HG03520 (cell line): ENCODE data around the gene CACNA2D4.

ENCODE experiments used
- ATAC-seq: cut with Tn5 transposase; IDR thresholded peaks from one replicate; pipeline ENCODE4 v1.9.1; 2021; ENCODE audit warnings: mild to moderate bottlenecking, moderate library complexity; ENCODE audit not compliant: unreplicated experiment

Gene CACNA2D4

DNA sequence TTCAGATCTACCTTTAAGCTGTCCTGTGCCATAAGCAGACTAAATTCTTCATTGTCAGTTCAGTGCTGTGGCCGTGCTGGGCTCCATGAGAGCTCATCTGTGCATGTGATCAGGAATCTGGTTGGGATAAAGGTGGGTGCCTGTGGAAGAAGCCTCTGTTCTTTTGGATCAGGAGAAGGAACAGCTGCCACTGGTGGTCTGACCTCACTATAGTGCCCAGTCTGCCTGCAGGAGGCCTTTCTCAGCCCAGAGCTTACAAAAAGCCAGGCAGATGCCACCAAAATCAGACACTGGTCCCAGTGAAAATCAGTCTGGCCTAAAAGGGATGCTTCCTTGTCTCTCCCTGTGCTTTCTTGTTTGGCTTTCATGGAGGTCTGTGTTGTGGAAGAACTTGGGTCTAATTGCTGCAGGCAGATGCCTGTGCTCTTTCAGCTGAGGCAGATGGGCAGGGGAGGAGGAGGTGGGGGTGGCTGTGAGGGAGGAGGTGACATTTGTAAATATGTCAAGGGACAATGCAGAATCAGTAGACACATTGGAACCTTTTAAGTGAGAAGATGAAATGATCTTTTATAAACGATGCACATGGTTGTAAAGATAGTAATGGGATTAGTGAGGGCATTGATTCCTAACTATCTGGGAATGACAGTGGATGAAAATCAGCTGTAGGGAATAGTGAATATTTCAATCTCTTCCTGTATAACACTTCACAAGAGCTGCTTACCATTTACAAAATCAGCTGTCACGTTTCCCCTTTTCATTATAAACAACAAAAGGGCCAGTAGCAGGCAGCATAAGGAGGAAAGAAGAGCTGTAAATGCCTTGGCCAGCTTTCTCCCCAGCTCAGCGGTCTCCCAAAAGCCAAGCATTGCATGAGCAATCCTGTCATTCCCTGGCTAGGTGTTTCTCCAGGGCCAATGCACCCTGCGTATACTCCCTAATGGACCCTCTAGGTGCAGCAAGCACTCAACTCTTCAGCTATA, 44.6 kb downstream of the CACNA2D4 start:
- ATAC-seq, result no peak

DNA sequence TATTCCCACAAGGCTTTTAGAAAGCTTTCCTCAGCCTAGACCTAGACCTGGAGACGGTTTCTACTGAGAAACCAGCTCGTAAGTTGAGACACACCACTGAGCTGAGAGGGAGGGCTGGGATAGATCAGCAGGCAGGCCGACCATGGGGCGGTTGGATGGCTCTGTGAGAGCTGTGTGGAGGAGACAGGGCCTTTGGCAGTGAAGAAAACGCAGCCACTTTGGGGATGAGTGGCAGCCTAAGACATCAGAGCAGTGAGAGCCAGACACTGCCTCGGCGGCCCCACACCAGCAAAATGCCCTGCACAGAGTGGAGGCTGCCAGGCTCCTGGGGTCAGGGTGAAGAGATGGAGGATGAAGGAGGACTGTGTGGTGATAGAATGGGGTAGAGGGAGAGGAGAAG, 46.0 kb downstream of the CACNA2D4 start:
- no peak for ATAC-seq

GRCh38 chr12:1872001-1872400, 46.5 kb downstream of the CACNA2D4 start:
- ATAC-seq, result no peak

DNA sequence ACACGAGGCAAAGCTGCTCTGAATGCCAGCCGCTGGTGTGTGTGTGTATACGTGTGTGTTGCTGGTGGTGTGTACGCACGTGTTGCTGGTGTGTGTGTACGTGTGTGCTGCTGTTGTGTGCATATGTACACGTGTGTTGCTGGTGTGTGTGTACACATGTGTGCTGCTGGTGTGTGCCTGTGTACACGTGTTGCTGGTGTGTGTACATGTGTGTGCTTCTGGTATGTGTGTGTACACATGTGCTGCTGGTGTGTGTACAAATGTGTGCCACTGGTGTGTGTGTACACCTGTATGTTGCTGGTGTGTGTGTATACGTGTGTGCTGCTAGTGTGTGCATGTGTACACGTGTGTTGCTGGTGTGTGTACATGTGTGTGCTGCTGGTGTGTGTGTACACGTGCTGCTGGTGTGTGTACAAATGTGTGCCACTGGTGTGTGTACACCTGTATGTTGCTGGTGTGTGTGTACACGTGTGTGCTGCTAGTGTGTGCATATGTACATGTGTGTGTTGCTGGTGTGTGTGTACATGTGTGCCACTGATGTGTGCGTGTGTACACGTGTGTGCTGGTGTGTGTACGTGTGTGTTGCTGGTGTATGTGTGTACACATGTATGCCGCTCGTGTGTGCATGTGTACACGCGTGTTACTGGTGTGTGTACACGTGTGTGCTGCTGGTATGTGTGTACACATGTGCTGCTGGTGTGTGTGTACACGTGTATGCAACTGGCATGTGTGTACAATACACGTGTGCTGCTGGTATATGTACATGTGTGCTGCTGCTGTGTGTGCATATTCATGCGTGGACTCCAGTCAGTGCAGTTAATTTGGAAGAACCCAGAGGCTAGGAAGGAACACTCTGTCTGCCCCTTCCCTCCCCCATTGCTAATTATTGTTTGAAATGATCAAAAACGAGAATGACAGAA, 47.2 kb downstream of the CACNA2D4 start:
- ATAC-seq, result no peak

DNA sequence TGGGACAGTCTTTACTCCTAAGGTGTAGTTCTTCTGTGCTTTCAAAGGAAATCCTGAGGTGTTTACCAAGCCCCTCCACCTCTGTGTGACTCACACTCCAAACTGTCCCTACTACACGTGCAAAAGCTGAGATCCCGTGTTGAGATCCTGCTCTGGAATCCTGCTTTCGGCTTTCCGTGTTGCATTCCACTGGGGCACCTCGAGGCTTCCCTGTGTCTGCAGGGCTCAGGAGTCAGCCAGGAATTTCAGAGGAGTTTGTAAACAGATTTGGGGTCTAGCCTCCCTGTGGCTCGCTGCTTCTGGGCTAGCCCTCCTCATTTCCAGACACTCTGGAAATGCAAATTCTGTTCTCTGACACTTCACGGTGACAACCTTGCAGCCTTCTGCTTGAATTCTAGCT, 48.4 kb downstream of the CACNA2D4 start:
- no peak for ATAC-seq

GRCh38 chr12:1869145-1869544, 49.3 kb downstream of the CACNA2D4 start:
- ATAC-seq, result no peak

DNA sequence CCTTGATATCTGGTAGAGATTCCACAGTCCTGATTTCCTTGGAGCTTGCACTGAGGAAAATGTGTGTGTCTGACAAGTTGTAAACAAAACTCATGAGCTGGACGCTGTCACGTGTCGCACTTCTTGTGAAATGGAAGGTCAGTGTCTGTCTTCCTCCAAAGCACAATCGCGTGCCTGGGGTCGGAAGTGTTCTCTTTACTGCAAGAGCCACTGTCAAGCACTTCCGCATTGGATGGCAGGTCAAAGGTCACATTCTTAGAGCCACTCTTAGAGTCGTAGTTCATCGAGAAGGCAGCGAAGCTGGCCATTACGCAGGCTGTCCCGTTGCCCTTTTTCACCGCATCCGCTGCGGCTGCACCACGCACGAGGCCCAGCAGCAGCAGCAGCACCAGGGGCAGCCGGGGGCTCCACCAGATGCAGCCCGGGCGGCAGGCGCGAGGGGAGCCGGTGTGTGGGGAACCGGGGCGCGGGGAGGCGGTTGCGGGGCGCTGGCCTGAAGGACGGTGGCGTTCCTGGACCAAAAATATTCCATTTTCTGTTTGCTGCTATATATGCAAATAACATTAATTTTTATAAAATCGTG, 53.1 kb downstream of the CACNA2D4 start:
- no peak for ATAC-seq

DNA sequence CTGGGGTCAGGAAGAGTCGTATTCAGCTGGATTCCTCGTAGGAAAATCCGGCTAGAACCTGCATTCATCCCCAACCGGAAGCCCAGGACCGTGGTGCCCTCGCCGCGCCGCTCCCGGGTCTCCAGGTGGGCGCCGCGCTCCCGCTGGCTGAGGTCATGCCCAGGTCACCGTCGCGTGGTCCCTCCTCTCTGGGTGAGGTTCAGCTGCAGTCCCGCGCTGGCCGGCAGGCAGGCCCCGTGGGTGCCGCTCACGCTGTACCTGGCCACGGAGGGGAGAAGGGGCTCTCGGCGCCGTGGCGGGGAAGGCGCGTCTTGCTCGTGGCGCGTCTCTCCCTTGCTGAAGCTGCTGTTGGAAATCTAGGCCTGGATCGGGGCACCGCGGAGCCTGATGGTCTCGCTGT, 53.6 kb downstream of the CACNA2D4 start:
- ATAC-seq, result no peak

GRCh38 chr12:1864456-1864855, 54.0 kb downstream of the CACNA2D4 start:
- no peak for ATAC-seq

DNA sequence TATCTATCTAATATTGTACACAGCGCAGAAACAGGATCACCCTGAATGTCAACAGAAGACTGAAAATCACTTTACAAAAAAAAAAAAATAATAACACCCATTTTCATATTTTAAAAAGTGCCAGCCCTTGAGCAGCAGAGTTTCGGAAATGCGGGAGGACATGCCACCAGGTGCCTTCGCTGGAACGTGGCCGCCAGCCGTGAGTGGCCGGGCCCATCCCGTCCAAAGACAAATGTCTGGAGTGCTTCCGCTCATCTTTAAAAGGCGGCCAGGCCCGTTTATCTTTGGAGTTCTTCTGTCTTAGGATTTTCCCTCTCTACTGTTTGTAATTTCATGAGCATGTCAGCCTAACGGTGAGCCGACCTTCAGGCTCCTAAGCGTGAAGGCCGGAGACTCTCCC, 54.6 kb downstream of the CACNA2D4 start:
- no peak for ATAC-seq

DNA sequence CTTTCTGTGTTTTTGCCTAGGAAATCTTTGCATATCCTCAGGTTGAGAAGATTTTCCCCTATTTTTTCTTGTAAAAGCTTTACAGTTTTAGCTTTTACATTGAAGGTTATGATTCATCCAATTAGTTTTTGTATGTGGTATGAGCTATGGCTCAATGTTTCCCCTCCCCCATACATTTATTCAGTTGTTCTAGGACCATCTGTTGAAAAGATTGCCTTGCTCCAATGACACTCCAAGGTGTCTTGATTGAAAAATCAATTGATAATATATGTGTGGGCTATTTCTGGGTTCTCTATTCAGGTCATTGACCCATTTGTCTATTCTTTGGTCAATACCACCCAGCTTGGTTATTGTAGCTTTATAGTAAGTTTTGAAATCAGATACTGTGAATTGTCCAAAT, 55.5 kb downstream of the CACNA2D4 start:
- ATAC-seq, result no peak

DNA sequence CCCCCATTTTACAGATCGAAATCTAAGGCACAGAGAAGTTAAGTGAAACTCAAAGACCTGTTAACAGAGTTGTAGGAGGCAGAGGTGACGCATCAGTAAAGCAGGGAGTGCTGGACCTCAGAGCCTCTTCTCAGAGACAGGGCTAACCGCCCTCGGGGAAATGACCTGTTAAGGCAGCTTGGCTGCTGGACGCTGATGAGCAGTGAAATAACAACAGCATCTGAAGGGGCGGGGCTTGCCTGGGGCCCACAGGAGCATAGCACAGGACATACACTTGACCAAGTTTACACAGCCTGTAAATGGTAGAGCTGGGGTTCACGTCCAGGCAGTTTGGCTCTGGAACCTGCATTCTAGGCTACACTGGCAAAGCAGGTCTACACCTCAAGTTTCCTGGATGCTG, 58.8 kb downstream of the CACNA2D4 start:
- ATAC-seq, result no peak

DNA sequence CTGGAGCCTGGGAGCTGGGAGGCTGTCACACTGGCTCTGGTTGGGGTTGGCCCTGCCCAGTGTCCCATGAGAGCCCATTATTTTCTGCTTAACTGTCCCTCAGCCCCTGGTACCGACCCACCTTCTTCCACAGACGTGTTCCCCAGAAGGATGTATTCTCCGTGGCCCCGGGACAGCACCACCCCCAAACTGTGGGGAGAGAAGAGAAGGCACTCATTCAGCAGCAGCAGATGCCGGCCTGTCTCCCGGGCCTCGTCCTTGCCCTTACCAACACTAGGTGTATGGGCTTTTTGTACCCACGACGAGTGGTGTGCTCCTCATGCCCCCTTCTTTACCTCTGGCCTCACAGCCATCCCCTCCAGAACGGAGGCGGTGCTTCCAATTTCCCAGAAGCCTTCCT, 60.0 kb downstream of the CACNA2D4 start:
- no peak for ATAC-seq

DNA sequence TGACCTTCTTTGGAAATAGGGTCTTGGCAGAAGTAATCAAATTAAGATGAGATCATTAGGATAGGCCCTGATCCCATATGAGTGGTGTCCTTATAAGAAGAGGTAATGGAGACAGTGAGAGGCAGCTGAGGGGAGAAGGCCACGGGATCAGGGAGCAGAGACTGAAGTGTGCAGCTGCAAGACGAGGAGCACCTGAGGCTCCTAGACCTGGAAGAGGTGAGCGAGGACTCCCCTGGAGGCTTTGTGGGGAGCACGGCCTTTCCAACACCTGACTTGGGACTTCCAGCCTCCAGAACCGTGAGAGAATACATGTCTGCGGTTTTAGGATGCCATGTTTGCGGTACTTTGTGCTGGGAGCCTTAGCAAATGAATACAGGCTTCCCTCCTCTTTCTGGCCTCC, 60.6 kb downstream of the CACNA2D4 start:
- no peak for ATAC-seq

DNA sequence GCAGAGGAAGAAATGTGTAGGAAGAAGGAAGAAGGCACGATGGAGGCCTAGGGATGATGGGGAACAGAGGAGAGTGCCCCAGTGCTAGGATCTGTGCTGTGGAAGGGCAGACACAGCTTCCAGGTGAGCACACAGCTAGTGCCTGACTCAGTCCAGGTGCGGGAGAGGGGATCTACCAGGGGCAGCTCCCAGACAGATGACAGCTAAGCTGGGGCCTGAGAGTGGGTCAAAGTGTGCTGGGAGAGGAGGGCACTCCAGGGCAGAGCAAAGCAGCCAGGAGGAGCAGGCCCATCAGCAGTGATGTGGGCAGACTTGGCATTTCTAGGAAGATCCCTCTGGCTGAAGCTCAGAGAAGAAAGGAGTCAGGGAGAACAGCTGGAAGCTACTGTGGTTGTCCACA, 61.4 kb downstream of the CACNA2D4 start:
- ATAC-seq, result no peak

- ATAC-seq, result no peak
Observed at GRCh38 chr12:1855241-1855640, 63.2 kb downstream of the CACNA2D4 start.

DNA sequence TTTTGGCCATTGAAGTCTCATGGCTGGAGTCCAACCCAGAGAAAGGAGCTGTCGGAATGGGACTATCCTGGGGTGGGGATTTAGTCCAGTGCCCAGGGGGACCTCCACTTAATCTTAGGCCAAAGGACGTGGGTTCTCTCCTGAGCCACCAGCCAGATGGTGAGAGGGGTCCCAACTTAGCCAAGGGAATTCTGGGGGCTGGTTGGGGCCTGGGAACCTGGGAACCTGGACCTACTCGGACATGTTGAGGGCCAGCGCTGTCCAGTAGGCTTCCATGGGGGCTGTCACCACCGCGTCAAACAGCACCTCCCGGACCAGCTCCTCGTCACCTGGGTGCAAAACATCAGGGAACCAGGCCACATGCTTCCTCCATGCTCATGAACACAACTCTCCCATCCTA, 64.7 kb downstream of the CACNA2D4 start:
- no peak for ATAC-seq

DNA sequence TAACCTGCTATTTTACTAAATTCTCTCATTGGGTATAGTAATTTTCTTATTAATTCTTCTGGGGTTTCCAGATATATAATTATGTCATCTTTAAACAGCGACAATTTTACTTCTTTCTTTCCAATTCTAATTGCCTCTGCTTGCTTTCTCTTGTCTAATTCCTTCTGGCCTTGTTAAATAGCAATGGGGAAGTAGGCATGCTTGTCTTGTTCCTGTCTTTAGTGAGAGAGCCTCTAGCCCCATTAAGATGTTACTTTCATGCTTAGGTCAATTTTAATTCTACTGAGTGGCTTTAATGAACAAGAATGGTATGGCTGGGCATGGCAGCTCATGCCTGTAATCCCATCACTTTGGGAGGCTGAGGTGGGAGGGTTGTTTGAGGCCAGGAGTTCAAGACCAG, 66.4 kb downstream of the CACNA2D4 start:
- no peak for ATAC-seq

DNA sequence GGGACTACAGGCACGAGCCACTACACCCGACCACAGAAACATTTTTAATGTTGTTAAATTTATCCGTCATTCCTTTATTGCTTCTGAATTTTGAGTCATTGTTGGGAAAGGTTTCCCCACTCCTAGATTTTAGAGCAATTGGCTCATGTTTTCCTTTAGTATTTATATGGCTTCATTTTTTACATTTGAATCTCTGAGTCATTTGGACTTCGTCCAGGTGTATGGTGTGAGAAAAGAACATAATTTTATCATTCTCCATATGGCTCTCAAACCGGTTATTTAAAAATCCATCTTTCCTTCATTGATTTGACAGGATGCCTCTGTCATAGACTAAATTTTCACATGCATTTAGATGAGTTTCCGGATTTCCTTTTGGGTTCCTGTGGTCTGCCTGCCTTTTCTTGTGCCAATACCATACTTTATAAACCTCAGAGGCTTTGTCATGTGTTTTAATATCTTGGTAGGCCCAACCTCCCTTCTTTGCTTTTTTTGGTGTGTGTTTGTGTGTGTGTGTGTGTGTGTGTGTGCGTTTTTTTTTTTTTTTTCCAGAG, 67.2 kb downstream of the CACNA2D4 start:
- ATAC-seq, result no peak

- no peak for ATAC-seq
Observed at GRCh38 chr12:1848745-1849144, 69.7 kb downstream of the CACNA2D4 start.

- no peak for ATAC-seq
Observed at GRCh38 chr12:1848146-1848545, 70.3 kb downstream of the CACNA2D4 start.
